Prostate gland (tissue), 2 donors: ENCODE results near the gene ITGB1. TPM values are rescaled to one million over a fixed set of nuclear protein-coding genes. Genes with fewer than 3 reads are reported as not detected.
A peak's percentile ranks its signal among the peaks of the same experiment; 100 is the strongest.
"Not testable (repeated sequence)": the region's sequence is repeated elsewhere in the genome, so short reads cannot be mapped to it uniquely, and the experiment has no call there.

Source experiments
- DNase-seq: peaks from one replicate; pipeline ENCODE4 v3.0.0-alpha.2; 2019; ENCODE audit warnings: low spot score
- H3K27ac ChIP-seq, 2 donors: fragments of 200-600 bp; sonication (generic); 2 replicates each; pipeline ENCODE4 v1.5.1; 2017 to 2019
- H3K27me3 ChIP-seq: fragments of 200-600 bp; sonication (generic); replicated peaks from 2 replicates; pipeline ENCODE4 v1.5.1; 2019; ENCODE audit not compliant: insufficient read depth
- H3K36me3 ChIP-seq, 2 donors: fragments of 200-600 bp; sonication (generic); 1 replicate in 1 of 2; 2 replicates in 1 of 2; pipeline versions ENCODE4 v1.5.1 to v1.8.1; 2017 to 2019
- H3K4me1 ChIP-seq: fragments of 200-600 bp; sonication (generic); replicated peaks from 2 replicates; pipeline ENCODE4 v1.5.1; 2019
- H3K4me3 ChIP-seq, 2 donors: fragments of 200-600 bp; sonication (generic); 2 replicates each; pipeline ENCODE4 v1.5.1; 2017 to 2019
- H3K9me3 ChIP-seq: fragments of 200-600 bp; sonication (generic); 2 replicates; pipeline ENCODE4 v1.5.1; 2017
- POLR2A ChIP-seq: fragments of 450-650 bp; IDR thresholded peaks from one replicate; pipeline ENCODE4 v1.6.1; 2016; ENCODE audit warnings: antibody characterized with exemption, mild to moderate bottlenecking
- POLR2AphosphoS5 ChIP-seq: sonication (generic); formaldehyde crosslinking; IDR thresholded peaks from one replicate; pipeline ENCODE4 v1.6.1; 2017; ENCODE audit warnings: antibody characterized with exemption
- WGBS: methylation state at CpG from one replicate; pipeline ENCODE4 v1.1.5; 2018; 5-methylcytosine and 5-hydroxymethylcytosine counted together
- intact Hi-C: fragments of 100-400 bp; cut with DNase I; formaldehyde crosslinking; loops from one replicate; pipeline ENCODE4 v1.14.2; 2022
- total RNA-seq, 2 donors: library from RNA; depleted of rRNA; stranded (reverse); fragments of >200 nt; gene quantifications; one replicate each; pipeline ENCODE4 v1.1.0, GENCODE V29; 2016
- TF ChIP-seq, protein P1 (sequence below), 4 experiments: fragments of 200-600 bp in 2 of 4; fragments of 450-650 bp in 2 of 4; sonication (generic) in 2 of 4; IDR thresholded peaks; 1 replicate in 3 of 4; 2 replicates in 1 of 4; pipeline ENCODE4 v1.5.1; 2016 to 2019; ENCODE audit warnings: antibody characterized with exemption in 4 of 4, mild to moderate bottlenecking in 2 of 4, moderate library complexity in 2 of 4

Gene ITGB1
- total RNA-seq, 2 donors from 2014 or later: 246 to 293 TPM

DNA sequence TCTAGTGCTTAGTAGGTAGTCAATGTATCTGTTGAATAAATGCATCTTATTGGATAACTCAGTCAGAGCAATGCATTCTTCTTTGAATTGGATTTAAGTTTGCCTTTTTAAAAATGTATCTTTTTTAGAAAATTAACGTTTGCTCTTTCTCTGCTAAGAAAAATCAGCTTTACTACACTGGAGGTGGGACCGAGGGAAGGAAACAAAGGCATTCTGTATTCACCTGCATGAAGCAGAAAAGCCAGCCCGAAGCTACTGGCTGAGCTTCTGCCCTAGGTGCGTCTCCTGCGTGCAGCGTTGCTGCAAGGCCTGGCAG, 22.2 kb upstream of the ITGB1 start:
- TF ChIP-seq POLR2A: no peak
- no peak for TF ChIP-seq POLR2AphosphoS5
- TF ChIP-seq, protein P1, sequence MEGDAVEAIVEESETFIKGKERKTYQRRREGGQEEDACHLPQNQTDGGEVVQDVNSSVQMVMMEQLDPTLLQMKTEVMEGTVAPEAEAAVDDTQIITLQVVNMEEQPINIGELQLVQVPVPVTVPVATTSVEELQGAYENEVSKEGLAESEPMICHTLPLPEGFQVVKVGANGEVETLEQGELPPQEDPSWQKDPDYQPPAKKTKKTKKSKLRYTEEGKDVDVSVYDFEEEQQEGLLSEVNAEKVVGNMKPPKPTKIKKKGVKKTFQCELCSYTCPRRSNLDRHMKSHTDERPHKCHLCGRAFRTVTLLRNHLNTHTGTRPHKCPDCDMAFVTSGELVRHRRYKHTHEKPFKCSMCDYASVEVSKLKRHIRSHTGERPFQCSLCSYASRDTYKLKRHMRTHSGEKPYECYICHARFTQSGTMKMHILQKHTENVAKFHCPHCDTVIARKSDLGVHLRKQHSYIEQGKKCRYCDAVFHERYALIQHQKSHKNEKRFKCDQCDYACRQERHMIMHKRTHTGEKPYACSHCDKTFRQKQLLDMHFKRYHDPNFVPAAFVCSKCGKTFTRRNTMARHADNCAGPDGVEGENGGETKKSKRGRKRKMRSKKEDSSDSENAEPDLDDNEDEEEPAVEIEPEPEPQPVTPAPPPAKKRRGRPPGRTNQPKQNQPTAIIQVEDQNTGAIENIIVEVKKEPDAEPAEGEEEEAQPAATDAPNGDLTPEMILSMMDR (IDR thresholded peaks at IDR 0.05): no peak
- Histone ChIP-seq H3K4me1 (no peaks in the 10 kb centered on the region), H3K36me3 (no peaks in the 10 kb centered on the region), H3K9me3 (no peaks in the 10 kb centered on the region), H3K4me3 (peak overlapping the region; percentile 40 to 45), H3K27ac (peak overlapping the region; percentile 85 to 93), H3K27me3 (no peaks in the 10 kb centered on the region)
- 0% methylated on average over 6 of the region's 6 CpGs for WGBS
- DNase-seq: no peak
- intact Hi-C loops: loop anchor here (2.0 kb wide), 1 partner anchor 21 kb away; the partner anchor contains the start of gene ITGB1

DNA sequence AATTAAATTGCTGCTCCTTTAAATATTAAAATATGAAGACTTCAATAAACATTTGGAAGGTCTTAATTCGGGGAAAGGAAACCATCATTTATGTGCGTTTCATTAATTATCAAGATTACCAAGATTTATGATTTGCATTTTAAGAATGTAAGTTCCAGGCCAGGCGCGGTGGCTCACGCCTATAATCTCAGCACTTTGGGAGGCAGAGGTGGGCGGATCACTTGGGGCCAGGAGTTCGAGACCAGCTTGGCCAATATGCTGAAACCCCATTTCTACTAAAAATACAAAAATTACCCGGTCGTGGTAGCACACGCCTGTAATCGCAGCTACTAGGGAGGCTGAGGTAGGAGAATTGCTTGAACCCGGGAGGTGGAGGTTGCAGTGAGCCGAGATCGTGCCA, 21.7 kb upstream of the ITGB1 start:
- H3K36me3 ChIP-seq, H3K4me3 ChIP-seq, H3K9me3 ChIP-seq, H3K27ac ChIP-seq, H3K27me3 ChIP-seq, DNase-seq, H3K4me1 ChIP-seq: not testable (repeated sequence)
- intact Hi-C loops: loop anchor here (2.0 kb wide), 1 partner anchor 21 kb away; the partner anchor contains the start of gene ITGB1
- 89% methylated on average over 14 of the region's 14 CpGs for WGBS

DNA sequence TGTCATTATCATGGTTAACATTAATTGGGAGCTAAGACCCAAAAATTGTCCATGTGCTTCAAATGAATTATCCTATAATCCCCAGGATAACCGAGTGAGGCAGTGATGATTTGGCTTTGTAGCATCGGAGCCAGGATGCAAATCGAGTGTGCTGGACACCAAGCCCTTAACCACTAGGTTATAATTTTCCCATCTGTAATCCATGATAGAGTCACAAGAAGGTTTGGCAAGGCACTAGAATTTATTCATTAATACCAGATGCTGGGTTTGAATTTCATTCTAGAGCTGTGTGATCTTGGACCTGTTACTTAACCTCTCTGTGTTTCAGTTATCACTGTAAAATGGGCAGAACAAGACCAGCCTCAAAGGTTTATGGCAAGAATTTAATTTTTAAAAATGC, 21.0 kb upstream of the ITGB1 start:
- Histone ChIP-seq H3K9me3 (no peaks in the 10 kb centered on the region), H3K4me3 (no peak overlapping the region), H3K27me3 (no peaks in the 10 kb centered on the region), H3K27ac (no peak overlapping the region), H3K36me3 (no peaks in the 10 kb centered on the region), H3K4me1 (no peaks in the 10 kb centered on the region)
- no peak for DNase-seq
- WGBS: 95% methylated on average over 3 of the region's 3 CpGs
- TF ChIP-seq POLR2A: no peak
- TF ChIP-seq, protein P1 (IDR thresholded peaks at IDR 0.05): no peak
- no peak for TF ChIP-seq POLR2AphosphoS5
- intact Hi-C loops: no loop called here

DNA sequence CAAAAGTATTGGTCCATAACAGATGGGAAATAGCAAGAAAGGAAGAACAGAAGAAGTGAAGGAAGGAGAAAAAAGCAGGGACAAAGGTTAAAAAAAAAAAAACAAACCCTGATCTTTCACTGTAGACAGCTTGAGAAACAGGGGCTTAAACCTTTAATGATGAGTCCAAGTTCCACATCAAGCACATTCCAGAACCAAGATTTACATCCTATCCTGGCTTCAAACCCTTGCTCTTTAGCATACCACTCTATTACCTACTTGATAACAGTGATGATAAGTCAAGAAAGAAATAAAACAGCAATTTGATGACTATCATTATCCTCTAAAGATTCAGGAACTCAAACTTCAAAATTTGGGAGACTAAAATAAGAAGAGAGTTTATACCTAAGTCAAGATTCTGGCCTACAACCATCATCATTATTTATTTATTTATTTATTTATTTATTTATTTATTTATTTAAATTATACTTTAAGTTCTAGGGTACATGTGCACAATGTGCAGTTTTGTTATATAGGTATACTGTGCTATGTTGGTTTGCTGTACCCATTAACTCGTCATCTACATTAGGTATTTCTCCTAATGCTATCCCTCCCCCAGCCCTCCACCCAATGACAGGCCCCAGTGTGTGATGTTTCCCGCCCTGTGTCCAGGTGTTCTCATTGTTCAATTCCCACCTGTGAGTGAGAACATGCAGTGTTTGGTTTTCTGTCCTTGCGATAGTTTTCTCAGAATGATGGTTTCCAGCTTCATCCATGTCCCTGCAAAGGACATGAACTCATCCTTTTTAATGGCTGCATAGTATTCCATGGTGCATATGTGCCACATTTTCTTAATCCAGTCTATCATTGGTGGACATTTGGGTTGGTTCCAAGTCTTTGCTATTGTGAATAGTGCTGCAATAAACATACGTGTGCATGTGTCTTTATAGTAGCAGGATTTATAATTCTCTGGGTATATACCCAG, 20.1 kb upstream of the ITGB1 start:
- intact Hi-C loops, H3K9me3 ChIP-seq, H3K27me3 ChIP-seq, H3K4me3 ChIP-seq, H3K36me3 ChIP-seq, H3K4me1 ChIP-seq, H3K27ac ChIP-seq, DNase-seq: not testable (repeated sequence)
- whole genome bisulfite sequencing: 78% methylated on average over 4 of the region's 4 CpGs

DNA sequence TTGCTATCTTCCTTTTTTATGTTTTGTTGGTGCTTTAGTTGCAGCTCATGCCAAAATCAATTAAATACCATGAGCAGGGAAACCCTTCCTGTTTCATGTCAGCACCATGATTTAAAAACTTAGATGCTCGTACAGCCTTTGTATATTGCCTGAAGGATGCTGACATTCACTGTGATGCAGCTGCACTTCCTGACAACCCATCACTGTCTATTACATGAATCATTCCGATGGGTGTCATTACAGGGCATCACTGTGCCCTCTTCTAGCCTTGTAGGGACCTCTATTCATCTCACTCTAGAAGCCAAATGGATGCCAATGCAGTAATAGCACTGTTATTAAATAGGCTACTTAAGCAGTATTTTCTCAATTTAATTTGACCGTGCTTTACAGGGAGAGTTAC, 18.3 kb upstream of the ITGB1 start:
- no peak overlapping the region for H3K27ac ChIP-seq
- no peak overlapping the region for H3K4me3 ChIP-seq
- no peaks in the 10 kb centered on the region for H3K4me1 ChIP-seq
- TF ChIP-seq POLR2AphosphoS5: no peak
- no peak for TF ChIP-seq POLR2A
- TF ChIP-seq, protein P1 (IDR thresholded peaks at IDR 0.05): no peak
- H3K9me3 ChIP-seq: no peaks in the 10 kb centered on the region
- no peaks in the 10 kb centered on the region for H3K27me3 ChIP-seq
- H3K36me3 ChIP-seq: no peaks in the 10 kb centered on the region
- 84% methylated on average over 3 of the region's 3 CpGs for WGBS
- intact Hi-C loops: no loop called here
- DNase-seq: no peak

DNA sequence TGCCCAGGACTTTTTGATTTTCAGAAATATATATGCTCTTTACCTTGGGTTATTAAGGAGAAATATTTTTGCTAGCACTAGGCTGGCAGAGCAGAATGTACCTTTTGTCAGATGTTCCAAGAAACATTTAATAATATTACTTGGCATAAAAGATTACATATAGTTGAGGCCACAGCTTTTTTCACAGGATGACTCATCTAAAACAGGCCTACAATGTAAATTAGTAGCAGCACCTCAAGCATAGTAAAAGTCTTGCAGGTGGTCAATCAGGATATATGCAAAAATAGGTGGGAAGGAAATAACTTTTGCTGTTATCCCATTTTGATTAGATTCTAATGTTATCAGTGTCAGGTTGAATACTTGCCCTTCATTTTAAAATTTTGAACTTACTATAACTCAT, 14.9 kb upstream of the ITGB1 start:
- H3K4me3 ChIP-seq: no peak overlapping the region
- no peak for DNase-seq
- H3K4me1 ChIP-seq: no peaks in the 10 kb centered on the region
- no peaks in the 10 kb centered on the region for H3K36me3 ChIP-seq
- H3K27ac ChIP-seq: no peak overlapping the region
- intact Hi-C loops: no loop called here
- TF ChIP-seq, protein P1 (IDR thresholded peaks at IDR 0.05): no peak
- TF ChIP-seq POLR2A: no peak
- TF ChIP-seq POLR2AphosphoS5: no peak
- H3K27me3 ChIP-seq: no peaks in the 10 kb centered on the region
- no peaks in the 10 kb centered on the region for H3K9me3 ChIP-seq
